Measurements from ENCODE around the gene PPP1R16B. TPM values are rescaled to one million over a fixed set of nuclear protein-coding genes. Genes with fewer than 3 reads are reported as not detected.

The PPP1R16B gene
- total RNA-seq, 1 donor from 2014 or later, result 6.4 TPM

DNA sequence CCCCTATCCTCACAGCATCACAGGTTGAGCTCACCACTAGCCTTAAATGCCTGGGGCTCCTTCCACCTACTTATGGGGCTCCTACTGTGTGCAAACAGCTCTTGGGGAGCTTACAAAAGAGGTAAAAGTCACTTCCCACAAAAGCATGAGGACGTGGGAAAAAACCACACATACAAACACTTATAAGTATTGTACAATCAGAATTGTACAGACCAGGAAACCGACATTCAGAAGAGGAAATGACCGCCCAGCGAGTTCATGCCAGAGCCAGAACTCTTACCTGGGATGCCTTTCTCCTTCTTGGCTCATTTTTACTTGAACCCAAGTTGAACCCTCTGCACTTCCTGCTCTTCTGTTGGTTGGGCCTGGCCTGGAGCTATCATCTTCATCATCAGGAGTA is 6.3 kb upstream of the PPP1R16B start:
- H3K4me3 ChIP-seq, result no peak overlapping the region
- no peaks in the 10 kb centered on the region for H3K27me3 ChIP-seq
- no peaks in the 10 kb centered on the region for H3K4me1 ChIP-seq
- no peaks in the 10 kb centered on the region for H3K36me3 ChIP-seq
- TF ChIP-seq, protein P1, sequence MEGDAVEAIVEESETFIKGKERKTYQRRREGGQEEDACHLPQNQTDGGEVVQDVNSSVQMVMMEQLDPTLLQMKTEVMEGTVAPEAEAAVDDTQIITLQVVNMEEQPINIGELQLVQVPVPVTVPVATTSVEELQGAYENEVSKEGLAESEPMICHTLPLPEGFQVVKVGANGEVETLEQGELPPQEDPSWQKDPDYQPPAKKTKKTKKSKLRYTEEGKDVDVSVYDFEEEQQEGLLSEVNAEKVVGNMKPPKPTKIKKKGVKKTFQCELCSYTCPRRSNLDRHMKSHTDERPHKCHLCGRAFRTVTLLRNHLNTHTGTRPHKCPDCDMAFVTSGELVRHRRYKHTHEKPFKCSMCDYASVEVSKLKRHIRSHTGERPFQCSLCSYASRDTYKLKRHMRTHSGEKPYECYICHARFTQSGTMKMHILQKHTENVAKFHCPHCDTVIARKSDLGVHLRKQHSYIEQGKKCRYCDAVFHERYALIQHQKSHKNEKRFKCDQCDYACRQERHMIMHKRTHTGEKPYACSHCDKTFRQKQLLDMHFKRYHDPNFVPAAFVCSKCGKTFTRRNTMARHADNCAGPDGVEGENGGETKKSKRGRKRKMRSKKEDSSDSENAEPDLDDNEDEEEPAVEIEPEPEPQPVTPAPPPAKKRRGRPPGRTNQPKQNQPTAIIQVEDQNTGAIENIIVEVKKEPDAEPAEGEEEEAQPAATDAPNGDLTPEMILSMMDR (IDR thresholded peaks at IDR 0.05), result no peak
- peak in 1 of 2 donors; percentile 39 for TF ChIP-seq POLR2AphosphoS5 (IDR thresholded peaks at IDR 0.05; ENCODE audit: insufficient read depth in 1 of 2, low read depth in 1 of 2)
- intact Hi-C loops (cut with DNase I), result no loop called here
- no peaks in the 10 kb centered on the region for H3K9me3 ChIP-seq
- no peak for DNase-seq (ENCODE audit: extremely low spot score in 2 of 2)
- no peak overlapping the region for H3K27ac ChIP-seq

DNA sequence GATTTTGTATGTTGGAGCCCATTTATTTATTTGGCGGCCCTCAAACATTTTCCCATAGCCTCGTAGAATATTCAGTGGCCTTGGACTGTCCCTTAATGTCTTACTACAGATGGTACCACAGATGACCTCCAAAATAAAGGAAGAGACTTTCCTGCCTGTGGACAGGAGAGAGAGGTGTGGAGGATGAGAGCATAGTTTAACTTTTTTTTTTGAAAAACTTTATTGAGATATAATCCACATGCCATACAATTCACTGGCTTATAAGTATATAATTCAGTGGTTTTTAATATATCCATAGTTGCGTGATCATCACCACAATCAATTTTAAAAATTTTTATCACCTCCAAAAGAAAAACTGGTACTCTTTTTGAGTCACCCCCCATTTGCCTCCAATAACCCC is 4.6 kb upstream of the PPP1R16B start:
- Histone ChIP-seq H3K36me3 (no peaks in the 10 kb centered on the region), H3K4me3 (no peak overlapping the region), H3K27me3 (no peaks in the 10 kb centered on the region), H3K27ac (no peak overlapping the region), H3K9me3 (no peaks in the 10 kb centered on the region), H3K4me1 (peaks cover 9% of the 10 kb centered on the region)
- intact Hi-C loops (cut with DNase I), result no loop called here
- TF ChIP-seq, protein P1 (IDR thresholded peaks at IDR 0.05), result no peak
- TF ChIP-seq POLR2A (IDR thresholded peaks at IDR 0.05) (no peak), POLR2AphosphoS5 (IDR thresholded peaks at IDR 0.05; ENCODE audit: insufficient read depth in 1 of 2, low read depth in 1 of 2) (no peak)
- no peak for DNase-seq (ENCODE audit: extremely low spot score in 2 of 2)

DNA sequence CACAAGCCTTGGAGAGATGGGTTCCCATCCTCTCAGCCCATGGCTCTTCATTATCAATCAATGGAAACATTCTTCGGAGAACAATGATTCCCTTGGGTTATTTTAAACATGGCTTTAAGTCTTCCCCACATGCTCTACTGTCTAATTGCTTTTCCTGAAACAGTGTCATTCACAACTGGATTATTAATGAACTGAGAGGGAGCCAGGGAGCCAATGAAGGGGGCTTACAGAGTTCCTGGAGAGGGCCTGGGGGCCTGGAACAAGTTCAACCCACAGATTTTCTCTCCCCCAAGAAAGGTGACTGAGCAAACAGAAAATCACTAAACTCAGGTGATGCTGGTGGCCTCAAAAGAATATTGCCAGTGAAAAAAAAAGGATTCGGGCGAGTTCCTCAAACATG is 1.3 kb upstream of the PPP1R16B start:
- intact Hi-C loops (cut with DNase I), result no loop called here
- no peak overlapping the region for H3K4me3 ChIP-seq
- DNase-seq (ENCODE audit: extremely low spot score in 2 of 2), result no peak
- TF ChIP-seq, protein P1 (IDR thresholded peaks at IDR 0.05), result no peak
- TF ChIP-seq POLR2A (IDR thresholded peaks at IDR 0.05), result no peak
- no peak for TF ChIP-seq POLR2AphosphoS5 (IDR thresholded peaks at IDR 0.05; ENCODE audit: insufficient read depth in 1 of 2, low read depth in 1 of 2)
- H3K27me3 ChIP-seq, result peaks cover 3% of the 10 kb centered on the region
- peak overlapping the region; percentile 54 for H3K27ac ChIP-seq
- no peaks in the 10 kb centered on the region for H3K36me3 ChIP-seq
- no peaks in the 10 kb centered on the region for H3K9me3 ChIP-seq
- H3K4me1 ChIP-seq, result peaks cover 32% of the 10 kb centered on the region

GRCh38 chr20:38804682-38805501 is 605 bp upstream of the PPP1R16B start:
- no peaks in the 10 kb centered on the region for H3K9me3 ChIP-seq
- DNase-seq (ENCODE audit: extremely low spot score in 2 of 2), result no peak
- H3K4me1 ChIP-seq, result peaks cover 34% of the 10 kb centered on the region
- TF ChIP-seq POLR2AphosphoS5 (IDR thresholded peaks at IDR 0.05; ENCODE audit: insufficient read depth in 1 of 2, low read depth in 1 of 2) (peak in 1 of 2 donors; percentile 63), POLR2A (IDR thresholded peaks at IDR 0.05) (no peak)
- TF ChIP-seq, protein P1 (IDR thresholded peaks at IDR 0.05), result no peak
- H3K27me3 ChIP-seq, result peaks cover 3% of the 10 kb centered on the region
- H3K36me3 ChIP-seq, result no peaks in the 10 kb centered on the region
- H3K4me3 ChIP-seq, result peak overlapping the region; percentile 51 to 55
- intact Hi-C loops (cut with DNase I), result no loop called here
- H3K27ac ChIP-seq, result peak overlapping the region; percentile 54

Data from vagina (tissue), 2 donors.